Lung (tissue), 12 donors: Measurements from ENCODE around the gene FGF12. TPM values are rescaled to one million over a fixed set of nuclear protein-coding genes. Genes with fewer than 3 reads are reported as not detected.
"Not testable (repeated sequence)": the region's sequence is repeated elsewhere in the genome, so short reads cannot be mapped to it uniquely, and the experiment has no call there.

Experiments used
- ATAC-seq: fragments of 200-7000 bp; cut with Tn5 transposase; one replicate; pipeline ENCODE4 v1.9.1; 2020; ENCODE audit warnings: moderate number of reproducible peaks; ENCODE audit not compliant: insufficient read depth, low FRiP score
- DNase-seq, 3 donors: peaks; one replicate each; pipeline ENCODE4 v3.0.0-alpha.2; 2013 to 2017
- H3K27ac ChIP-seq, 2 donors: one replicate each; pipeline ENCODE4 v1.5.1; 2013; ENCODE audit warnings: mild to moderate bottlenecking in 2 of 2, moderate library complexity in 2 of 2, control low read depth in 1 of 2, inconsistent platforms in 1 of 2, low read depth in 1 of 2, low read length in 1 of 2
- H3K27me3 ChIP-seq, 3 donors: one replicate each; pipeline ENCODE4 v1.5.1; 2013; ENCODE audit warnings: low read length in 2 of 3; ENCODE audit not compliant: control insufficient read depth in 3 of 3, insufficient read depth in 3 of 3
- H3K36me3 ChIP-seq, 4 donors: one replicate each; pipeline ENCODE4 v1.5.1; 2013; ENCODE audit warnings: low read length in 4 of 4, mild to moderate bottlenecking in 1 of 4, moderate library complexity in 1 of 4; ENCODE audit not compliant: control insufficient read depth in 4 of 4, insufficient read depth in 4 of 4
- H3K4me1 ChIP-seq, 5 donors: one replicate each; pipeline ENCODE4 v1.5.1; 2013; ENCODE audit warnings: low read length in 5 of 5, mild to moderate bottlenecking in 2 of 5, moderate library complexity in 1 of 5; ENCODE audit not compliant: control insufficient read depth in 5 of 5, insufficient read depth in 5 of 5
- H3K4me3 ChIP-seq: one replicate; pipeline ENCODE4 v1.5.1; 2013; ENCODE audit warnings: mild to moderate bottlenecking, control low read depth, moderate library complexity
- H3K9ac ChIP-seq, 2 donors: one replicate each; pipeline ENCODE4 v1.5.1; 2013; ENCODE audit warnings: low read length in 2 of 2, control low read depth in 1 of 2; ENCODE audit not compliant: insufficient read depth in 1 of 2
- H3K9me3 ChIP-seq, 4 donors: one replicate each; pipeline ENCODE4 v1.5.1; 2013; ENCODE audit warnings: low read length in 3 of 4, mild to moderate bottlenecking in 1 of 4, moderate library complexity in 1 of 4; ENCODE audit not compliant: control insufficient read depth in 4 of 4, insufficient read depth in 3 of 4
- WGBS, 2 donors: extraction: QIAGEN DNeasy Blood & Tissue Kit; methylation state at CpG; one replicate each; pipeline ENCODE4 v1.1.7; 2013; 5-methylcytosine and 5-hydroxymethylcytosine counted together
- polyA plus RNA-seq, 2 donors: library from polyadenylated mRNA; stranded (reverse); fragments of 200-250 nt; gene quantifications; one replicate each; pipeline ENCODE4 v1.2.1, GENCODE V29; 2013
- total RNA-seq, 2 donors: library from RNA; depleted of rRNA in 1 of 2; stranded (reverse); fragments of >200 nt in 1 of 2; gene quantifications; one replicate each; pipeline ENCODE4 v1.2.1, GENCODE V29; 2014 to 2021
- TF ChIP-seq, protein P1 (sequence below): IDR thresholded peaks from 2 replicates; pipeline ENCODE4 v1.5.1; 2012; ENCODE audit warnings: mild to moderate bottlenecking; ENCODE audit errors: control extremely low read depth, extremely low read depth
- donor health status: control.
- donor health status: control.
- donor health status: Bipolar disorder and iron deficiency.
- donor health status: healthy.
- donor health status: DM: yes; HTN: yes; CAD: no.

The FGF12 gene
- total and polyA plus RNA-seq, 4 donors: 0.23 to 6.0 (median 1.7) TPM

DNA sequence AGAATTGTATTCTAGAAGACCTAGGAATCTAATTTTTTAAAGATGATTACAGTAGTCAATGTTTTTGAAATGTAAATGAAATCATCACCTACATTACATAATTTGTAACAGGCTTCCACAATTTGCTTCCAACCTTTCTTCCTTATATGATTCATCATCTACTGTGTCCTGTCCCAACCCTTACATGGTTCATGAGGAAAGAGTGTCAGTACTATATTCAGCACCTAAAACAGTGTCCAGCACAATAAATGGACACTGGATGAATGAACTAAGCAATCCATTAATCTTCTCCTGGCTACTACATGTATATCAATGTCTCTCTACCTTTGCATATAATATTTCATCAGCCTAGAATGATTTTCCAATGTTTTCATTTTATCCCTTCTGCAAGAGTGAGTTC is 12.2 kb downstream of the FGF12 start:
- Histone ChIP-seq H3K9me3 (no peaks in the 10 kb centered on the region), H3K4me1 (peaks cover 0 to 5% (median 0%) of the 10 kb centered on the region in 5 donors), H3K27me3 (no peaks in the 10 kb centered on the region), H3K27ac (peak overlapping the region in 1 of 2 donors; percentile 79), H3K4me3 (no peak overlapping the region), H3K36me3 (no peaks in the 10 kb centered on the region), H3K9ac (no peak overlapping the region)
- DNase-seq (no peak), ATAC-seq (no peak)
- TF ChIP-seq, protein P1, sequence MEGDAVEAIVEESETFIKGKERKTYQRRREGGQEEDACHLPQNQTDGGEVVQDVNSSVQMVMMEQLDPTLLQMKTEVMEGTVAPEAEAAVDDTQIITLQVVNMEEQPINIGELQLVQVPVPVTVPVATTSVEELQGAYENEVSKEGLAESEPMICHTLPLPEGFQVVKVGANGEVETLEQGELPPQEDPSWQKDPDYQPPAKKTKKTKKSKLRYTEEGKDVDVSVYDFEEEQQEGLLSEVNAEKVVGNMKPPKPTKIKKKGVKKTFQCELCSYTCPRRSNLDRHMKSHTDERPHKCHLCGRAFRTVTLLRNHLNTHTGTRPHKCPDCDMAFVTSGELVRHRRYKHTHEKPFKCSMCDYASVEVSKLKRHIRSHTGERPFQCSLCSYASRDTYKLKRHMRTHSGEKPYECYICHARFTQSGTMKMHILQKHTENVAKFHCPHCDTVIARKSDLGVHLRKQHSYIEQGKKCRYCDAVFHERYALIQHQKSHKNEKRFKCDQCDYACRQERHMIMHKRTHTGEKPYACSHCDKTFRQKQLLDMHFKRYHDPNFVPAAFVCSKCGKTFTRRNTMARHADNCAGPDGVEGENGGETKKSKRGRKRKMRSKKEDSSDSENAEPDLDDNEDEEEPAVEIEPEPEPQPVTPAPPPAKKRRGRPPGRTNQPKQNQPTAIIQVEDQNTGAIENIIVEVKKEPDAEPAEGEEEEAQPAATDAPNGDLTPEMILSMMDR: no peak

DNA sequence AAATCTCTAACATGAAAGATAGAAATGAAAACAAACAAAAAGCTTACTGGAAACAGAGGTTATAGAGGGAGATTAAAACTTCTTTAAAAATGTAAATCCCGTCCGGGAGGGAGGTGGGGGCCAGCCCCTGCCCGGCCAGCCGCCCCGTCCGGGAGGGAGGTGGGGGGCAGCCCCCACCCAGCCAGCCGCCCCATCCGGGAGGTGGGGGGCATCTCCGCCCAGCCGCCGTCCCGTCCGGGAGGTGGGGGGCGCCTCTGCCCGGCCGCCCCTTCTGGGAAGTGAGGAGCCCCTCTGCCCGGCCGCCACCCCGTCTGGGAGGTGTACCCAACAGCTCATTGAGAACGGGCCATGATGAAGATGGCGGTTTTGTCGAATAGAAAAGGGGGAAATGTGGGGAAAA is 16.2 kb downstream of the FGF12 start:
- not testable (repeated sequence) for H3K9ac ChIP-seq, H3K27me3 ChIP-seq, H3K36me3 ChIP-seq, H3K9me3 ChIP-seq, H3K4me1 ChIP-seq, H3K27ac ChIP-seq, ATAC-seq, DNase-seq, H3K4me3 ChIP-seq
- 91 to 98% methylated on average over 16 to 22 of the region's 22 CpGs for WGBS, 2 donors

DNA sequence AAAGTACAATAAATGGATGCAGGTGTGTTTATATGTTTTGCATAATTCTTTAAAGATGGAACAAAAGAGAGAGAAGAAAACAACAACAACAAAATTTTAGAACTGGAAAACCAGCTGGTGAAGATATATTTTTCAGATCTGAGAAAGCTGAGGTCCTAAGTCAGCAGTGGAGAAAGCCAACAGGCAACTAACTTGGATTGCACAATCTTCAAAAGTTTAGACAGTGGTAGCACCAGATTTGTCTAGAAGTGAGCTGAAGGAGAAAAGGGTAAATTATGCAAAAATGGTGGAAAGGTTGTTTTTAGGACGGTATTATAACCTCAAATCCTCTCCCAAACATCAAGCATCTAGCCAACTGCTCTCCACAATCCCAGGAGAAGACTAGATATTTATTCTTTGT is 17.0 kb downstream of the FGF12 start:
- no peak overlapping the region for H3K27ac ChIP-seq
- H3K9me3 ChIP-seq: no peaks in the 10 kb centered on the region
- no peaks in the 10 kb centered on the region for H3K27me3 ChIP-seq
- WGBS, 2 donors: 74 to 79% methylated on average over 1 of the region's 1 CpG
- no peak overlapping the region for H3K9ac ChIP-seq
- DNase-seq (no peak), ATAC-seq (no peak)
- no peaks in the 10 kb centered on the region for H3K4me1 ChIP-seq
- no peak overlapping the region for H3K4me3 ChIP-seq
- TF ChIP-seq, protein P1: no peak
- no peaks in the 10 kb centered on the region for H3K36me3 ChIP-seq

DNA sequence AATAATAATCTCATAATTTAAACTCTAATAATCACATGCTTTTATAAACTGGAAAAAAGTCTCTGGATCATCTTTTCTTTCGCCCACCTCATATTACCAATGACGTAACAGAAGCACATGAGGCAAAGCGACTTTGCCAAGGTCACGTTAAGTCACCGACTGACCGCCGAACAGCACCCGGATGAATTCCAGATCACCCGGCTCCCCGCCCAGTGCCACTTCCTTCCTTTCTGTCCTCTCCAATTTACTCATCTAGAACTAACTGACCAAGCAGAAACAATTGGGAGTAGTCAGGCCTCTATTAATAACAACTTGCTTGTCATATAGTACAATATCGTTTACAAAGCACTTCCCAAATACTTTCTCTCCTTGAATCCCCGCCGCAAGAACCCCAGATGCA is 21.1 kb downstream of the FGF12 start:
- H3K9me3 ChIP-seq: no peaks in the 10 kb centered on the region
- DNase-seq (peak in 1 of 3 donors; percentile 4), ATAC-seq (no peak)
- H3K36me3 ChIP-seq: no peaks in the 10 kb centered on the region
- H3K27me3 ChIP-seq: no peaks in the 10 kb centered on the region
- H3K9ac ChIP-seq: no peak overlapping the region
- WGBS, 2 donors: 73 to 85% methylated on average over 13 of the region's 13 CpGs
- peak overlapping the region in 1 of 2 donors; percentile 76 for H3K27ac ChIP-seq
- H3K4me1 ChIP-seq: no peaks in the 10 kb centered on the region
- H3K4me3 ChIP-seq: no peak overlapping the region
- TF ChIP-seq, protein P1: no peak
